GM19467 (cell line): ENCODE measurements around the gene HOXC11.

Experiments used
- ATAC-seq: cut with Tn5 transposase; IDR thresholded peaks from one replicate; pipeline ENCODE4 v1.9.1; 2021; ENCODE audit warnings: mild to moderate bottlenecking, moderate library complexity; ENCODE audit not compliant: unreplicated experiment

Gene HOXC11

GRCh38 chr12:53942467-53942997 is 30.4 kb upstream of the HOXC11 start:
- ATAC-seq = no peak

- no peak for ATAC-seq
These were observed 28.7 kb upstream of the HOXC11 start for GRCh38 chr12:53944209-53944608.

- no peak for ATAC-seq
These were observed 27.7 kb upstream of the HOXC11 start for GRCh38 chr12:53944907-53945847.

- ATAC-seq = no peak
These were observed 25.2 kb upstream of the HOXC11 start for GRCh38 chr12:53947743-53948142.

GRCh38 chr12:53948650-53949593 is 24.0 kb upstream of the HOXC11 start:
- no peak for ATAC-seq

GRCh38 chr12:53949631-53950436 is 23.1 kb upstream of the HOXC11 start:
- ATAC-seq = no peak

GRCh38 chr12:53950437-53950773 is 22.5 kb upstream of the HOXC11 start:
- no peak for ATAC-seq

- ATAC-seq = no peak
These were observed 21.9 kb upstream of the HOXC11 start for GRCh38 chr12:53950789-53951576.

- no peak for ATAC-seq
These were observed 21.2 kb upstream of the HOXC11 start for GRCh38 chr12:53951577-53952334.

GRCh38 chr12:53952335-53952694 is 20.6 kb upstream of the HOXC11 start:
- ATAC-seq = no peak

- no peak for ATAC-seq
These were observed 19.8 kb upstream of the HOXC11 start for GRCh38 chr12:53952871-53953734.

- no peak for ATAC-seq
These were observed 18.9 kb upstream of the HOXC11 start for GRCh38 chr12:53953831-53954693.

- ATAC-seq = no peak
These were observed 18.3 kb upstream of the HOXC11 start, which contains the start of gene HOXC12 for GRCh38 chr12:53954694-53955035. Gene HOXC12 (plus strand): TSS chr12:53954903. CDS start chr12:53954930, 27 bp downstream.

- no peak for ATAC-seq
These were observed 17.7 kb upstream of the HOXC11 start for GRCh38 chr12:53955036-53955775.

- no peak for ATAC-seq
These were observed 17.1 kb upstream of the HOXC11 start for GRCh38 chr12:53955776-53956250.

- no peak for ATAC-seq
These were observed 16.6 kb upstream of the HOXC11 start for GRCh38 chr12:53956251-53956887.
